ENCODE data around the gene MX1.

DNA sequence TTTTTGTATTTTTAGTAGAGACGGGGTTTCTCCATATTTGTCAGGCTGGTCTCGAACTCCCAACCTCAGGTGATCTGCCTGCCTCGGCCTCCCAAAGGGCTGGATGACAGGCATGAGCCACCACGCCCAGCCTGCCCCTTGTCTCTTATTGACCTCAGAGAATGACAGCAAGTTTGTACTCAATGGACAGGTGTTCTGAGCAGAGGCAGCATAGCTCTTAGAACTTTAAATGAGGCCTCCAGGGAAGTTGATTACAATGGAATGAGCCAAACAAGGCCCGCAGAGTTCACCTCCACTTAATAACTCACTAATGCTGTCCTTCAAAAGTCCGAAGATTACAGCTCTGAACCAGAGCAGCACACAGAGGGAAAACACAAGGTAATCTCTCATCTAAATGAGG is 71.0 kb downstream of the MX1 start:
- TF ChIP-seq, protein P1, sequence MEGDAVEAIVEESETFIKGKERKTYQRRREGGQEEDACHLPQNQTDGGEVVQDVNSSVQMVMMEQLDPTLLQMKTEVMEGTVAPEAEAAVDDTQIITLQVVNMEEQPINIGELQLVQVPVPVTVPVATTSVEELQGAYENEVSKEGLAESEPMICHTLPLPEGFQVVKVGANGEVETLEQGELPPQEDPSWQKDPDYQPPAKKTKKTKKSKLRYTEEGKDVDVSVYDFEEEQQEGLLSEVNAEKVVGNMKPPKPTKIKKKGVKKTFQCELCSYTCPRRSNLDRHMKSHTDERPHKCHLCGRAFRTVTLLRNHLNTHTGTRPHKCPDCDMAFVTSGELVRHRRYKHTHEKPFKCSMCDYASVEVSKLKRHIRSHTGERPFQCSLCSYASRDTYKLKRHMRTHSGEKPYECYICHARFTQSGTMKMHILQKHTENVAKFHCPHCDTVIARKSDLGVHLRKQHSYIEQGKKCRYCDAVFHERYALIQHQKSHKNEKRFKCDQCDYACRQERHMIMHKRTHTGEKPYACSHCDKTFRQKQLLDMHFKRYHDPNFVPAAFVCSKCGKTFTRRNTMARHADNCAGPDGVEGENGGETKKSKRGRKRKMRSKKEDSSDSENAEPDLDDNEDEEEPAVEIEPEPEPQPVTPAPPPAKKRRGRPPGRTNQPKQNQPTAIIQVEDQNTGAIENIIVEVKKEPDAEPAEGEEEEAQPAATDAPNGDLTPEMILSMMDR (conservative IDR thresholded peaks at IDR 0.05) = no peak
- no peak for TF ChIP-seq ZFX (IDR thresholded peaks at IDR 0.05)

Data from C4-2B (cell line).